ENCODE measurements around the gene VPS25.
"Not testable (repeated sequence)": the region's sequence is repeated elsewhere in the genome, so short reads cannot be mapped to it uniquely, and the experiment has no call there.

VPS25 gene

GRCh38 chr17:42773290-42774035, at the start of gene VPS25:
Gene VPS25 (plus strand): TSS chr17:42773449. CDS start chr17:42773476, 27 bp downstream.
- DNase-seq: peak; percentile 30

GRCh38 chr17:42723636-42724035, 49.6 kb upstream of the VPS25 start:
- no peak for DNase-seq

- DNase-seq: no peak
Observed at GRCh38 chr17:42725143-42725542, 48.1 kb upstream of the VPS25 start.

GRCh38 chr17:42740699-42741098, 32.5 kb upstream of the VPS25 start:
- no peak for DNase-seq

GRCh38 chr17:42742916-42743315, 30.3 kb upstream of the VPS25 start:
- not testable (repeated sequence) for DNase-seq

GRCh38 chr17:42743595-42744282, 29.5 kb upstream of the VPS25 start:
- DNase-seq: no peak

GRCh38 chr17:42744283-42744805, 28.9 kb upstream of the VPS25 start:
- peak; percentile 59 for DNase-seq

- peak; percentile 72 for DNase-seq
Observed at GRCh38 chr17:42744806-42745617, 28.2 kb upstream of the VPS25 start, which contains the start of gene EZH1. Gene EZH1 (minus strand): TSS chr17:42745040. CDS start chr17:42728941, 16,099 bp downstream.

- DNase-seq: no peak
Observed at GRCh38 chr17:42748202-42748907, 24.9 kb upstream of the VPS25 start.

GRCh38 chr17:42748908-42749798, 24.1 kb upstream of the VPS25 start:
- DNase-seq: no peak

GRCh38 chr17:42750739-42751344, 22.4 kb upstream of the VPS25 start:
- no peak for DNase-seq

- no peak for DNase-seq
Observed at GRCh38 chr17:42751628-42752027, 21.6 kb upstream of the VPS25 start.

- DNase-seq: no peak
Observed at GRCh38 chr17:42754782-42755181, 18.5 kb upstream of the VPS25 start.

- no peak for DNase-seq
Observed at GRCh38 chr17:42759982-42760651, 13.1 kb upstream of the VPS25 start.

GRCh38 chr17:42760652-42761581, 12.3 kb upstream of the VPS25 start, which contains the start of gene RAMP2:
Gene RAMP2 (plus strand): TSS chr17:42761227. CDS start chr17:42761262, 35 bp downstream.
- no peak for DNase-seq

- no peak for DNase-seq
Observed at GRCh38 chr17:42761638-42762037, 11.6 kb upstream of the VPS25 start.

- no peak for DNase-seq
Observed at GRCh38 chr17:42766124-42766523, 7.1 kb upstream of the VPS25 start.

- no peak for DNase-seq
Observed at GRCh38 chr17:42767512-42767911, 5.7 kb upstream of the VPS25 start.

GRCh38 chr17:42768006-42768405, 5.2 kb upstream of the VPS25 start:
- not testable (repeated sequence) for DNase-seq

Measured in GOT3 (cell line).